Measurements from ENCODE around the gene MAP2. TPM values are rescaled to one million over a fixed set of nuclear protein-coding genes. Genes with fewer than 3 reads are reported as not detected.
A peak's percentile ranks its signal among the peaks of the same experiment; 100 is the strongest.

The MAP2 gene
- total RNA-seq, 1 experiment from 2014 or later, result 0.05 TPM

DNA sequence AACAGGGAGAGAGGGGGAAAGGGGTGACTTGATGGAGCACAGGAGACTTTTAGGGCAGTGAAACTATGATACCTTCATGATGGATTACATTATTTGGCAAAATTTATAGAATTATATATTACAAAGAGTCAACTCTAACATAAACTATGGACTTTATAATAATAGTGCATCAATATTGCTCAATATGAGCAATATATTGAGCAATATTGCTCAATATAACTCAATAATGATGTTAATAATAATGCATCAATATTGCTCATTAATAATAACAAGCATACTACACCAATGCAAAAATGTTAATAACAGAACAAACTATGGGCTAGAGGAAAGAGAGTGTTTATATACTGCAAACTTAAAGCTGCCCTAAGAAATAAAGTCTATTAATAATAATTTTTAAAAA lies 344.7 kb downstream of the MAP2 start:
- no peak overlapping the region for H3K27ac Mint-ChIP-seq (ENCODE audit: unreplicated experiment)
- H3K27me3 Mint-ChIP-seq (ENCODE audit: insufficient read depth, unreplicated experiment), result peaks cover 3% of the 10 kb centered on the region
- intact Hi-C loops (cut with micrococcal nuclease; ENCODE audit: unreplicated experiment), result no loop called here
- H3K4me1 Mint-ChIP-seq (ENCODE audit: low read depth, unreplicated experiment), result no peaks in the 10 kb centered on the region
- Histone ChIP-seq H3K9me3 (no peaks in the 10 kb centered on the region), H3K36me3 (ENCODE audit: control insufficient read depth, insufficient read depth, low read length) (no peaks in the 10 kb centered on the region), H3K4me3 (ENCODE audit: low read depth, low read length) (no peak overlapping the region), H3K27me3 (replicated peaks; ENCODE audit: control insufficient read depth, insufficient read depth, low read length) (no peaks in the 10 kb centered on the region), H3K4me1 (no peaks in the 10 kb centered on the region)
- H3K36me3 Mint-ChIP-seq (ENCODE audit: insufficient read depth, unreplicated experiment), result no peaks in the 10 kb centered on the region
- no TSS peak for BruUV-seq (replicated peaks)
- CTCF ChIA-PET, result no interaction called here
- H3K4me3 Mint-ChIP-seq (ENCODE audit: unreplicated experiment), result no peak overlapping the region
- H3K9me3 Mint-ChIP-seq (ENCODE audit: unreplicated experiment), result no peaks in the 10 kb centered on the region
- POLR2A ChIA-PET, result no interaction called here
- DNase-seq, result no peak
- TF ChIP-seq, protein P1, sequence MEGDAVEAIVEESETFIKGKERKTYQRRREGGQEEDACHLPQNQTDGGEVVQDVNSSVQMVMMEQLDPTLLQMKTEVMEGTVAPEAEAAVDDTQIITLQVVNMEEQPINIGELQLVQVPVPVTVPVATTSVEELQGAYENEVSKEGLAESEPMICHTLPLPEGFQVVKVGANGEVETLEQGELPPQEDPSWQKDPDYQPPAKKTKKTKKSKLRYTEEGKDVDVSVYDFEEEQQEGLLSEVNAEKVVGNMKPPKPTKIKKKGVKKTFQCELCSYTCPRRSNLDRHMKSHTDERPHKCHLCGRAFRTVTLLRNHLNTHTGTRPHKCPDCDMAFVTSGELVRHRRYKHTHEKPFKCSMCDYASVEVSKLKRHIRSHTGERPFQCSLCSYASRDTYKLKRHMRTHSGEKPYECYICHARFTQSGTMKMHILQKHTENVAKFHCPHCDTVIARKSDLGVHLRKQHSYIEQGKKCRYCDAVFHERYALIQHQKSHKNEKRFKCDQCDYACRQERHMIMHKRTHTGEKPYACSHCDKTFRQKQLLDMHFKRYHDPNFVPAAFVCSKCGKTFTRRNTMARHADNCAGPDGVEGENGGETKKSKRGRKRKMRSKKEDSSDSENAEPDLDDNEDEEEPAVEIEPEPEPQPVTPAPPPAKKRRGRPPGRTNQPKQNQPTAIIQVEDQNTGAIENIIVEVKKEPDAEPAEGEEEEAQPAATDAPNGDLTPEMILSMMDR (IDR thresholded peaks at IDR 0.05; ENCODE audit: insufficient read depth in 1 of 2, low read depth in 1 of 2, low read length in 1 of 2, severe bottlenecking in 1 of 2, unreplicated experiment in 1 of 2), result no peak

DNA sequence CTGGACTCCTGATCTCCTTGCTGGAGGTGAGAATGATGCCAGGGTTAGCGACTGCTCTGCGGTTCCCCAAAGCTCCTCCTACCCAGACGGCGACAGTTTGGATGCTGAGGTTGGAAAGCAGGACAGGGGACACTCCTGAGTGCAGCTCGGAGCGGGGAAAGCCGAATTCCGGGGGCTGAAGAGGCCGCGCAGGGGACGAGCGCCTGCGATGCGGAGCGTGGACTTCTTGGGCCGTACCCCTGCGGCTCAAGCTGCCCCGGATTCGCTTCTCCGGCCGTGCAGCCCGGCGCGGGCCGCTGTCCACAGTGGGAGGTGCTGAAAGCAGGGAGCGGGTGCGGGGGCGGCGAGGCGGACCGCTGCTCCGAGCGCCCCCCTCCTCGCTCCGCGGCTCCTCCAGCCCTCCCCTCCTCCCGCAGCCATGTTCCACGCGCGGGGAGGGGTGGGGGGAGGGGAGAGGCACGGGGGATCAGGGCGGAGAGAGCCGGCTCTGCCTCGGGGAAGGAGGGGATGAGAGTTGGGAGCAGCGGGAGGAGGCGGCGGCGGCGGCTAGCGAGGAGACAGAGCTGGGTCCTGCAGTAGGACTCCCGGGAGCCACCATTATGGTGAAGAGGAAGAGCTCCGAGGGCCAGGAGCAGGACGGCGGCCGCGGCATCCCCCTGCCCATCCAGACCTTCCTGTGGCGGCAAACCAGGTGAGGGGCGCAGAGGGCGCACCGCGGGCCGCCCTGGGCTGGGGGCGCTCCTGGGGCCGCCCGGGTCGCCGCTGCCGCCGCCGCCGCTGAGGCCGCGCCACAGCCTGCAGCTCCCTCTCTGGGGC lies 347.8 kb downstream of the MAP2 start, which contains the start of gene UNC80:
TSS of gene UNC80 (plus strand) at position 359 of the 816 bp plus-strand sequence. CDS start at position 600, 241 bp downstream.
- Mint-ChIP-seq H3K4me3 (ENCODE audit: unreplicated experiment) (no peak within 1 kb of the TSS), H3K27ac (ENCODE audit: unreplicated experiment) (no peak within 1 kb of the TSS), H3K4me1 (ENCODE audit: low read depth, unreplicated experiment) (no peaks in the 10 kb centered on the region), H3K27me3 (ENCODE audit: insufficient read depth, unreplicated experiment) (peaks cover 6% of the 10 kb centered on the region), H3K36me3 (ENCODE audit: insufficient read depth, unreplicated experiment) (no peaks in the 10 kb centered on the region), H3K9me3 (ENCODE audit: unreplicated experiment) (no peaks in the 10 kb centered on the region)
- peak in 1 of 2 experiments; percentile 10 for DNase-seq
- Histone ChIP-seq H3K4me1 (no peaks in the 10 kb centered on the region), H3K27me3 (replicated peaks; ENCODE audit: control insufficient read depth, insufficient read depth, low read length) (no peaks in the 10 kb centered on the region), H3K4me3 (ENCODE audit: low read depth, low read length) (no peak within 1 kb of the TSS), H3K9me3 (no peaks in the 10 kb centered on the region), H3K36me3 (ENCODE audit: control insufficient read depth, insufficient read depth, low read length) (no peaks in the 10 kb centered on the region)
- ChIA-PET POLR2A (no interaction called here), CTCF (no interaction called here)
- TF ChIP-seq, protein P1 (IDR thresholded peaks at IDR 0.05; ENCODE audit: insufficient read depth in 1 of 2, low read depth in 1 of 2, low read length in 1 of 2, severe bottlenecking in 1 of 2, unreplicated experiment in 1 of 2), result no peak
- intact Hi-C loops (cut with micrococcal nuclease; ENCODE audit: unreplicated experiment), result no loop called here
- no TSS peak for BruUV-seq (replicated peaks)

DNA sequence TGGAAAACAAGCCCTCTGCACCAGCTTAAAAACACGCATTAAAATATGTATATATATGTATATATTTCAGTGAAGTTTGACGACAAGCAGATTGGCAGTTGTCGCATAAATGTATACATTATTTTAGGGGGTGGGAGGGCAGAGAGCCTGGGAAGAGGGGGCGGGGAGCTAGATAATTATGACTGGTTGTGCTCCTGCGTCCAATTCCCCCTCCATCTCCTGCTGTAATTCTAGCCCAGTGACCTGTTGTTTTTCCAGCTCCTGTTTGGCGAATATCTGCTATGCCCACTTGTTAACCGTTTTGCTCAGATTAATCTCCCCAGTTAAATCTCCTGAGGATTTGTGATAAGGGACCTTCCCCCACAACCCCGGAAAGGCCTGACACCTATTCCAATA lies 348.4 kb downstream of the MAP2 start:
- BruUV-seq (replicated peaks), result no TSS peak
- H3K36me3 ChIP-seq (ENCODE audit: control insufficient read depth, insufficient read depth, low read length), result no peaks in the 10 kb centered on the region
- intact Hi-C loops (cut with micrococcal nuclease; ENCODE audit: unreplicated experiment), result no loop called here
- Mint-ChIP-seq H3K36me3 (ENCODE audit: insufficient read depth, unreplicated experiment) (no peaks in the 10 kb centered on the region), H3K27ac (ENCODE audit: unreplicated experiment) (no peak overlapping the region), H3K4me1 (ENCODE audit: low read depth, unreplicated experiment) (no peaks in the 10 kb centered on the region), H3K27me3 (ENCODE audit: insufficient read depth, unreplicated experiment) (peaks cover 6% of the 10 kb centered on the region), H3K9me3 (ENCODE audit: unreplicated experiment) (no peaks in the 10 kb centered on the region), H3K4me3 (ENCODE audit: unreplicated experiment) (no peak overlapping the region)
- no peaks in the 10 kb centered on the region for H3K27me3 ChIP-seq (replicated peaks; ENCODE audit: control insufficient read depth, insufficient read depth, low read length)
- TF ChIP-seq, protein P1 (IDR thresholded peaks at IDR 0.05; ENCODE audit: insufficient read depth in 1 of 2, low read depth in 1 of 2, low read length in 1 of 2, severe bottlenecking in 1 of 2, unreplicated experiment in 1 of 2), result no peak
- CTCF ChIA-PET, result no interaction called here
- DNase-seq, result no peak
- no peak overlapping the region for H3K4me3 ChIP-seq (ENCODE audit: low read depth, low read length)
- no peaks in the 10 kb centered on the region for H3K4me1 ChIP-seq
- POLR2A ChIA-PET, result no interaction called here
- H3K9me3 ChIP-seq, result no peaks in the 10 kb centered on the region
